GM19463 (cell line): Measurements from ENCODE around the gene DAPK1.

Source experiments
- ATAC-seq: cut with Tn5 transposase; IDR thresholded peaks from one replicate; pipeline ENCODE4 v1.9.1; 2021; ENCODE audit warnings: mild to moderate bottlenecking, moderate library complexity; ENCODE audit not compliant: unreplicated experiment

DAPK1 gene

DNA sequence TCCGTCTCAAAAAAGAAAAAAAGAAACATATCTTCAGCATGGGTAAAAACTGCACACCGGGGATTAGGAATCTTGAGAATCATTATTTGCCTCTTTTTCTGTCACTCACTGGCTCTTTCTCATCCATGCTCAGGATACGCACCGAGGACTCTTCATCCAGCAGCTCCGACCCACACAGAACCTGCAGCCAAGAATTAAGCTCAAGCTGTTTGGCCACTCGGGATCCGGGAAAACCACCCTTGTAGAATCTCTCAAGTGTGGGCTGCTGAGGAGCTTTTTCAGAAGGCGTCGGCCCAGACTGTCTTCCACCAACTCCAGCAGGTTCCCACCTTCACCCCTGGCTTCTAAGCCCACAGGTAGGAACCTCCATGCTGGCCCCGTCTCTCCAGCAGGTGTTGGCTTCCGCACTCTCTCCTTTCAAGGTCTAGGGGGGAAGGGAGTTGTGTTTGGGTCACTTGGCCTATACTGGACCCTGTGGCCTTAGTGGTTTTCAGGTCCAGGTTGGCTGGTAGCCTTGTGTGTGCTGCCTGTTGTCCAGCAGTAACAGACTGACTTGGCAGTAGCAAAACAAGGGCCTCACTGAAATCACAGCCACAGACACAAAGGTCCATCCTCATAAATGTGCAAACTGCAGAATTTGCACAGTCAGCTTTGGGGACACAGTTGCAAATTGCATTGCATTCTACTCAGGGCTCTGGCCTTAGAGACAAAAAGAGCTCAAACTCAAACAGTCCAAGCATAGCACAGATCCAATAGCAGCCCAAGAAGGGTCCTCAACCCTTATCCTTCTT, 183.8 kb downstream of the DAPK1 start:
- ATAC-seq: no peak

DNA sequence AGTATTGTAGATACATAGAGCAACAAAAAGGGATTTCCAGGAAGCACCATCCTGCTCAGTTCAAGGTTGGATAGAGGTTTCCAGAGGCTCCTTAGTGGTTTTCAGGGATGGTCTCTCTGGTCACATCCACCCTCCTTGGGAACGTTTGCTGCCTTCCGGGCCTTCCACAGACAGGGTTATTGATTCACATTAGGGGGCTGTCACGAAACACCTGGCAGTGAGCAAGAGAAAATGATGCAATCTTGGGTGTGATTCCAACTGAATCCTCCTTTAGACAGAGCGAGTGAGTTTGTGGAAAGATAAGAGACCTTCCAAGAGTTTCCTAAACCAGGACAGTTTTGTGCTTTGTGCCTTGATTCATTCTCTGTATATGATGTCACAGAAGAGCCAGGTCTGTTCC, 184.4 kb downstream of the DAPK1 start:
- ATAC-seq: no peak

DNA sequence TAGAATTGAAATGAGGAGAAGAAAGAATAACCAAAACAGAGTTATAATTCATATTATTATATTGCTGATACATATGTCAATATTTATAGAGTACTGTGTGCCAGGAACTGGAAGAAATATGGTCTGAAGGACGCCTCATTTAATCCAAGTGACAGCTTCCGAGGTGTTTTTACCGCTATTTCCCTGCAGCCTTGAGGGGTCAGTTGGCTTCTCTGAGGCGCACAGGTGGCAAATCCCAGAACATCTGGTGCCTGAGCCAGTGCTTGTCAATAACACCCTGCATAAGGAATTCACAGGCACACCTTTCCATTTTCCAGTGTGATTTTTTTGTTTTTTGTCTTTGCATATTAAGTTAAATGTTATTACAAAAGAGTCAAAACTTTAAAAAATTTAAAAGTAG, 185.0 kb downstream of the DAPK1 start:
- ATAC-seq: no peak

DNA sequence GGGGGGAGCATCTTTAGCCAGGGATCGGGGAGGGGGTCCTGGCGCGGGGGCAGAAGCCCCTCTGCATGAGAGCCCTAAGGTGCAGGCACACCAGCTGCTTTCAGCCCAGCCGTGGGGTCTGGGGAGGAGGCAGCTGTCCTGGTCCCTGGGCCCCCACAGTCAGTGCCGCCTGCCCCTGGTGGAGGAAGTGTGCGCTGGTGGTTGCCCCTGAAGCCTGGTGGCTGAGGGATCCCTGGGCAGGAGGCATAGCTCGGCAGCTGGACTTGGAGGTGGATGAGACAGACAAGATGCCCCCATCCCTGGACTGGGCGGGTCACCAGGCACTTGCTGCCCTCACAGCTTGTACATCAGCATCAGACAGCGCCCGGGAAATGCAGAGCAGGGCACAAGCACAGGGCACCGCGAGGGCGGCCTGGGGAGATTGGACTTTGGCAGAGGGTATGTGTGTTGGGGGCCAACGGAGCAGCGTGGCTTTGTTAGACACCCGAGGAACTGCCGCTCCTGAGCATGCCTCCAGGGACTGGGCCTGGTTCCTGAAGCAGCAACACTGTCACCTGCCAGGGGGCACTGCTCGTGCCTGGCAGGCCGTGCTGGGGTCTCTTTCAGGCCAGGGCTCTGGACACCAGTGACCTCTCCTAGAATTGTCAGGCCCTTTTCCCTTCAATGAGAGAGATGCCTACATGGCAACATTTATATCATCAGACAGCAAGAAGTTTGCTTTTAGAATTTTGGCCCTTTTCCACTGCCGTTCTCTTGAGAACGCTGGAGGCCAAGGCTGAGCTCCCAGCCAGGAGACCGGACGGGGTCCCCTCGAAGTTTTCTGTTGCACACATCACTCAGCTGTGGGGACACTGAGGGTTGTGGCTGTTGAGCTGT, 186.3 kb downstream of the DAPK1 start:
- ATAC-seq: no peak

DNA sequence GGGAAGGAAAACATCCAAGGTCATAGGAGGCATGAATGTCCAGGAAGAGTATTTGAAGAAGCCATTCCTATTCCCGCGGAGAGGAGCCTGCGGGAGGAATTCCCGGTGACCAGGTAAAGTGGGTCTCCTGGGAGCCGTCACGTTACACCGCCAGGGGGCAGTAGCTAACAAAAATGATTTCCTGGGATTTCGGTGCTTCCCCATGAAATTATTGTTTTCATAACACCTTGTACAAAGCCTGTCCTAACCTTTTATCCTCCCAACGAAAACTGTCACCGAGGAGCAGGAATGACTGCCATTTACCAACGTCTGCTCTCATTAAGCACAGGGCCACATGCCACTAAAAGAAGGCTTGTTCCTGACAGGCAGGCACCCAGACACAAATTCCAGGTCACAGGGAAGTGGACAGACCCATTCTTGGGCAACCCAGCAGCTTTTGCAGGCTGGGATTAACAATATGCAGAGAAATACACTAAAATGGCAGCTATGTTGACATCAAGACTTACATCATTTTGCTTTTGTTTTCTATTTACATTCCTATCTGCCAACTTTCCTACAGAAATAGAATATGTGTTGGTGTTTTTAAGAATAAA, 187.1 kb downstream of the DAPK1 start:
- no peak for ATAC-seq

DNA sequence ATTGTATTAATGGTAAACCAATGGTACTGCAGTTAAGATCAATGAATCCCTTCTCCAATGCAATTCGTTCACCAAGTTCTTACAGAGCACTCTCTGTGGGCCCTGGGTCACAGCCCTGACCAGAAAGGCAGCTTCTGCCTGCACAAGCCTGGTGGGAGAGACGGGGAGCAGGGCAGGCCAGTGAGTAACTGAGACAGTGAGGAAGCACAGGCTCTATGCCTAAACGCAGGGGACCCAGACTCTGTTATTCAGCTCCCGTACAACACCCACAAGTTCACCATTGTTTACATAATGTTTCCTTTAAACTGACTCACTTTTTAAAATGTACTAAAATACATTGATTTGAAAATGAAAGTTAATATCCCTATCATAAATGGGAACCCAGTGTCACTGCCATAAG, 187.8 kb downstream of the DAPK1 start:
- ATAC-seq: no peak

DNA sequence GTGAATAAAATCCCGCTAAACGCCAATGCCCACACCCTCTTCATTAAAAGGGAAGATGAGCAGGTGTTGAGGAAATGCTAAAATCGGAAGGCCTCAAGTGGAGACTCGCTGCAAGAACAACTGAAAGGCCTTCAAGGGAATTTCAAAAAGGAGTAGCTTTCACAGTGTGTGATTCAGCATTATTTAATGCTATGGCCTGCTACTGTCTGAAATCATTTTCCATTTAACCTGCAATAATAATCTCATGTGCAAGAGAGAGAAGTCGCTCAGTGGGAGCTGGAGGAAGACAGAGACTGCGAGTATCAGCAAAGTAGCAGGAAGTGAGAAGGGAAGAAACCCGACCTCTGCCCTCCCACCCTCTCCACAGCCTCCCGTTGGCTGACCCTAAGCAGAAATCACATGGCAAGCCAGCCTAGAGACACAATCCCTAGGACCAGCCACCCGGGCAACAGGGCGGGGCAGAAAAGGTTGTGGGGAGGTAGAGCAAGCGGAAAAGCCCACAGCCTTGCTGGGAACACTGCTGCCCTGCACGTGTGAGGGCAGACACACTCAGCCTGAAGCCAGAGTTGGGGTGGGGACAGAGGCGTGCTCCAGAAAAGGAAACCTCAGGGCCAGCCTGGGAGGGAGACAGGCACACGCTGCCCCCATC, 188.3 kb downstream of the DAPK1 start:
- no peak for ATAC-seq

DNA sequence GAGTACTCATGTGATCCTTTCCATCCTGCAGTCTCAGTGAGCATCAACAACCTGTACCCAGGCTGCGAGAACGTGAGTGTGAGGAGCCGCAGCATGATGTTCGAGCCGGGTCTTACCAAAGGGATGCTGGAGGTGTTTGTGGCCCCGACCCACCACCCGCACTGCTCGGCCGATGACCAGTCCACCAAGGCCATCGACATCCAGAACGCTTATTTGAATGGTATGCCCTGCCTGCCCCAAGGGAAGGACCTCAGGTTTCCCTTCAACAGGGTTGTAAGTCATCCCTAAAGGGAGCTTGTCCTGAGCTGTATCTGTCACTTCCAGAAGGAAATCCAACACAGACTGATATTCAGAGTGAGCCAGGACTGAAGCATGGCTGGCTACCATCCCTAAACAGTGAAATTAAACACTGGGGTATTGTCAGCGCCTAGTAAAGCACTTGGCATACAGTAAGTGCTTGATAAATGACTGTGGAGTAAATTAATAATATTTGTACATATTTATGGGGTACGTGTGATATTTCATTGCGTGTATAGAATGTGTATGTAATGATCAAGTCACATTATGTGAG, 188.9 kb downstream of the DAPK1 start:
- no peak for ATAC-seq

DNA sequence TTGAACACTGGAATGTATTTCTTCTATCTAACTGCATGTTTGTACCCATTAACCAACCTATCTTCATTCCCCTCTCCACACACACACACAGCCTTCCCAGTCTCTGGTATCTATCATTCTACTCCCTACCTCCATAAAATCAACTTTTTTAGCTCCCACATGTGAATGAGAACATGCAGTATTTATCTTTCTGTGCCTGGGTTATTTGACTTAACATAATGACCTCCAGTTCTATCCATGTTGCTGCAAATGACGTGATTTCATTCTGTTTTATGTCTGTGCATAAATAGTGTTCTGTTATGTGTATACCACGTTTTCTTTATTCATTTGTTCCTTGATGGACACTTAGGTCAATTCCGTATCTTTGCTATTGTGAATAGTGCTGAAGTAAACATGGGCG, 189.5 kb downstream of the DAPK1 start:
- ATAC-seq: no peak

DNA sequence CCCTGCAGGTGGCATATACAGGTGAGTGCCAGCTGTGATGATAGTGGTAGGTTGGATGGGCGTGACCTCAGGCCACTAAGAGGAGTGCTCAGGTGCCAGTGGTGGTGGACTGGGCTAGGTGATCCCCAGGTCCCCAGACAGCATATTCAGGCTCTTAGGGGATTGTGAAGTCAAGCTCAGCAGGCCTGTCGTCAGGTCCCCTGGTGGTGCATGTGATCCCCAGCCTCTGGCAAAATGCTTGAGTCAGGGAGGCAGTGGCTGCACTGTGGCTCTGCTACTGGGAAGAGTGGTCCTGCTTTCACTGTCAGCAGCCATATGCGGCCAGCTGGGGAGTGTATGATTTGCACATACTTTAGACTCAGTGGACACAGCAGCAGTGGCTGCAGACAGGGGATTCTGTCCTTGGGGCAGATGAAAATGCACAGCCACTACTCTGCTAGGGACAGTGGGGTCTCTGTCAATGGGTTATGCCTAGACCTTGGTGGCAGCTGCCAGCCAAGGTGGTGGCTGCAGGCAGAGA, 196.6 kb downstream of the DAPK1 start:
- ATAC-seq: no peak

DNA sequence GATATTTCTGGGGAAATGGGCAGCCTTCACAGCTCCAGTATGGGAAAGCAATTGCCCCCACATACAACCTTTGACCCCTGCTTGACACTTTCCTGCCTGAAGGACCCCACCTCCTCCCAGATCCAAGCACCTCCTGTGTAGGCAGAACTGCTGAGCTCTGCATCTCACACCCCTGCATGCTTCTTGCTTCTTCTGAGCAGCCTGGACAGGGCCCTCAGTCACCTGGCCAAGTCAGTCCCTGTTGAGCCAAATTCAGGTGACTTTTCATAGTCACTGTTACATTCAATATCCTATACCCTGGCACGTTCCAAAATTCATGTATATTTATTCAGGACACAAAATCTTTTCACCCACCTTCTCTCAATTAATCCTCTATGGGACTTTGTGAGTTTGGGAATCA, 197.9 kb downstream of the DAPK1 start:
- ATAC-seq: no peak

DNA sequence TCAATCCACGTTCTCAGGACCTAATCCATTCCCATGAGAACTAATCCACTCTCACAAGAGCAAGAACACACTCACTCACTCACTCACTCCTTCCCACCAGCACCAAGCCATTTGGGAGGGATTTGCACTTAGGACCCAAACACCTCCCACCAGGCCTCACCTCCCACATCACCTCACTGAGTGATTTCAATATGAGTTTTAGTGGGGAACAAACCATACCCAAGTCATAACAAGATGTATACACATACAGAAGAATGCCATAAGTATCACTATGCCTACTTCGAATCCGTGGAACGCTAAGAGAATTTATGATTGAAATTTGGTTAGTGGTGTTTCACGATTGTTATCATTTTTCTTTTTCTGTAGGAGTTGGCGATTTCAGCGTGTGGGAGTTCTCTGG, 199.0 kb downstream of the DAPK1 start:
- no peak for ATAC-seq

DNA sequence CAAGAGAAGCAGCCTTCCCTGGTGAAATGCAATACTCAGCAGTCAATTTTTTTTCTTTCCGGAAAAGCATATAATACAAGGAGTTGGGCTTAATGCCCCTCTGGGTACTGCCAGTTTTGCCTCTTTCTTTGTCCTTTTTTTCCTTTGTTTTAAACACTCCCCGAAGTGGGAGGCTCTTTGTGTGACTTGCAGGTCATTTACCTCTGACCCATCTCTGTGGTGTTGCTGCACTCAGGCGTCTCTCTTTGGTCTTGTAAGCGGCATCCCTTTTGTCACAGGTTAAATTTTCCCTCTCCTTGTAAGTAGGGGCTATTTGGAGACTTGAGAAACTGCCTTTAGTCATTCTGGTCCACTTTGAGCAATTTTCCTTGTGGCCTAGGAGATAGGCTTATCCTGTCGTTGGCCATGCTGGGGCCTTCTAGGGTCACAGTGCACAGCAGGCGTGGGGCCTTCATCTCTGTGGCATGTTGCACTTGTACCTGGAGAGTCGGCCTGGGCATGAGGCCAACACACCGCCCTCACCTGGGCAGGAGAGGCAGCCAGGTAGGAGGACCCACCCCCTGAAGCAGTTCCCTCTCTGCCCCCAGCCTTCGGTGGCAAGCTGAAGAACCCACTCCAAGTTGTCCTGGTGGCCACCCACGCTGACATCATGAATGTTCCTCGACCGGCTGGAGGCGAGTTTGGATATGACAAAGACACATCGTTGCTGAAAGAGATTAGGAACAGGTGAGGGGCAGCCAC, 200.6 kb downstream of the DAPK1 start:
- ATAC-seq: no peak

DNA sequence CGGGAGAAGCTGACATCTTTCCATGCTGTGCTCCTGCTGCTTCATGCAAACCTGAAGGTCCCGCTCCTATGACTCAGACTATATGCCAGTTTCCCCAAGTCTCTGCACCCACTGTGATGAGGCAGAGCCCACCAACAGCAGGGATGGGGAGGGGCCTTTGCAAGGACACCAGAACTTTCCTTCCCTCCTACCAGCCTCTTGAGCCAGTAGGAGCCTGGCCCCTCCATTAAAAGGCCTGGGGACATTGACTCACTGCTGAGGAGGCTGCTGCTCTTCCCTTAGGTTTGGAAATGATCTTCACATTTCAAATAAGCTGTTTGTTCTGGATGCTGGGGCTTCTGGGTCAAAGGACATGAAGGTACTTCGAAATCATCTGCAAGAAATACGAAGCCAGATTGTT, 202.2 kb downstream of the DAPK1 start:
- no peak for ATAC-seq

DNA sequence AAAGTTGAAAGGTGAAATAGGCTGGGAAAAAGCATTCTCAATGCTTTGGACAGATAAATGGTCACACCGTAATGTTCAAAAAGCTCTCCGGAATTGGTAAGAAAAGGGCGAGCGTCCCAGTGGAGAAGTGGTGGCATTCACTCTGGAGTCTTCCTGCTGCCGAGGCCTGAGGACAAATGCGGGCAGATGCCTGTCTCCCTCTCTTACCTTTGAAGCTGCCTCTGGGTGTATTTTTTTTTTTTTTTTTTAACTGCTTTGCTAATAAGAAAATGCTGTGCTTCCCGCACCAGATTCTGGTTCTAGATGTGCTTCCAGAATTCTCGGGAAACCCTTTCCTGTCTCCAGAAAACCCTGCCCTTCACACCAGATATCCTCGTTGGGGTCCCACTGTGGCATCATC, 203.8 kb downstream of the DAPK1 start:
- no peak for ATAC-seq

DNA sequence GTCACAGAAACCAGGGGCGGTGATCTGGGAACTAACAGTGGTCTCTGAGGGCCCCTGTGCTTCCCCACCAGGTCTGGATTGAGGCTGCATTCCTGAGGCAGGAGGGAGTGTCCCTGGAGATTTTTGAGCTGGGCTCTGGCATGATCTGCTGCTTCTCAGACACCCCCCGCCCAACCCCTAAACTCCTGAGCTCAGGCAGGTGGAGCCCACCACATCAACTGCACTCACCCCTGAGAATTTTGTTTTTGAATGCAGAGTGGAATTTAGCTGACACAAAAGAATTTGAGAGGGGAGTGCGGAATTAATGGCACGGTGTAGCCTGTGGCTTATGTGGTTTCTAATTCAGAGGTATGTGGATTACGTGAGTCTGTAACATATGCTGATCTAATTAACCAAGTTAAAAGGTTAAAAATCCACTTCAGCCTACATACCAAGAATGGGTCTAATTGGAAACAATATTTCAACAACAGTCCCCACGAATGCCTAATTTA, 204.3 kb downstream of the DAPK1 start:
- ATAC-seq: no peak

DNA sequence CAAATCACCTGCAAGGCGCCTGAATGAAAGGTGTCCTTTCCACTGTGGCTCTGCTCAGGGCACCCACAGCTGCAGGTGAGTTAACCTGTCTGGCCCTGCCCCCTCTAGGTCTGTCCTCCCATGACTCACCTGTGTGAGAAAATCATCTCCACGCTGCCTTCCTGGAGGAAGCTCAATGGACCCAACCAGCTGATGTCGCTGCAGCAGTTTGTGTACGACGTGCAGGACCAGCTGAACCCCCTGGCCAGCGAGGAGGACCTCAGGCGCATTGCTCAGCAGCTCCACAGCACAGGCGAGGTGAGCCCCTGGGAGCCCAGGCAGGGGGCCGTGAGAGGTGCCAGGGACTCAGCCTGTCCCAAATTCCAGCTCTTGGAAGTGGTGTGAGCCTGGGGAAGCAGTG, 205.3 kb downstream of the DAPK1 start:
- no peak for ATAC-seq

DNA sequence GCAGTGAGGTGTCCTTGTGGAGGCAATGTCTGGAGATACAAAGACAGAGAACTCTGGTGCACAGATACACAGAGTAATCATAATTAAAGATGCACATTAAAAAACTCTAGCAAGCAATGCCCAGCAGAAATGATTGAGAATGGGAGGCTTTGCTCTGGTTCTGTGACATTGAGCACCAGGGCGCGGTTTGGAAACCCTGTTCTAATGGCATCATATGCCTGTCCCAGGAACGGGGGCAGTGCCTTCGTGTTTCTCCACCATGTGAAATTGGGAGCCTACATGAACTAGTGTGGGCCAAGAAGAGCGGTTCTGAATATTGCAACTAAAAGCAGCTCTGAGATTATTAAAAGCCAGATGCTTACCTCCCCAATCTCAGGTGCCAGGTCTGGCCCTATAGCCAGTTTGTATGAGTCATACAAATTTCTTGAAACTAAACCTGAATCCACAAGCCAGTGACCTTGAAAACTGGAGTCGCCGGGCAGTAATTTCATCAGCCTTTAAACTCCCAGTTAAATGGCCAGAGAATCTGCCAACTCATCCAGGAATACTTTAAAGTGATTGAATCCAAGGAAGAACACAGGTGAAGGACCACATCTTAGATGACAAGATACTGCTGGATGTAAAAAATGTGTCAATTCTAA, 206.1 kb downstream of the DAPK1 start:
- ATAC-seq: no peak

DNA sequence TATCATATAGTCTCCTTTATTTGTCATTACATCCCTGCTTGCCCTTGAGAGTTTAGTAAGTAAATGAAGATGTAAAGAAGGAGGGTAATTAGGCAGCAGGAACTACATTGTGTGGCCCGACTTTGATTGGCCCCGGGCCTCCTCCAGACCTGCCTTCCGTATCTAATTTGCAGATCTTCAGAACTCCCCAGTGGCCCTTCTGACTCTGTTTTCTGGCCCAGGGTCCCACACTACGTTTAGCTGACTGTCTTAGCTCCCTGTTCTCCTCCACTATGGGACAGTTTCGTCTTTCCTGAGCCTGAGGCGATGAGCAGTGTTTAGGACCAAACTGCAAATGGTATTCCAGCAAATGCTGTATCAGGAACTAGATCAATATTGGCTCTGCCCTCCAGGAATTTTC, 206.7 kb downstream of the DAPK1 start:
- no peak for ATAC-seq
